HEK293 (cell line): ENCODE measurements around the gene CFAP157.

Experiments used
- CTCF ChIA-PET: fragments of 350-600 bp; formaldehyde crosslinking; extraction: SDS; loops from one replicate; lab custom pipeline; 2021; ENCODE audit warnings: antibody characterized with exemption; lab: Yijun Ruan, JAX
- POLR2A ChIA-PET: fragments of 300-600 bp; formaldehyde crosslinking; extraction: SDS; loops from one replicate; lab custom pipeline; 2020; ENCODE audit warnings: antibody characterized with exemption, inconsistent platforms; lab: Yijun Ruan, JAX
- H3K27ac ChIP-seq: fragments of 200-500 bp; sonication (Bioruptor generic); 2 replicates; pipeline ENCODE4 v1.5.1; 2014; ENCODE audit warnings: low read depth, low read length, control low read depth, inconsistent platforms; ENCODE audit errors: extremely low read depth
- H3K36me3 ChIP-seq, 2 experiments: fragments of 200-500 bp in 1 of 2; sonication (Bioruptor generic) in 1 of 2; 1 replicate in 1 of 2; 2 replicates in 1 of 2; pipeline ENCODE4 v1.5.1; 2014 to 2017; ENCODE audit warnings: inconsistent platforms in 2 of 2, low read length in 2 of 2; ENCODE audit not compliant: control insufficient read depth in 2 of 2, insufficient read depth in 1 of 2
- H3K4me1 ChIP-seq: fragments of 200-500 bp; sonication (Bioruptor generic); 2 replicates; pipeline ENCODE4 v1.5.1; 2014; ENCODE audit warnings: mild to moderate bottlenecking, low read length, inconsistent platforms; ENCODE audit not compliant: control insufficient read depth, insufficient read depth
- H3K4me3 ChIP-seq: 2 replicates; pipeline ENCODE4 v1.5.1; 2011; ENCODE audit warnings: low read depth, mild to moderate bottlenecking, control low read depth, low read length, moderate library complexity
- H3K9me3 ChIP-seq: fragments of 200-500 bp; sonication (Bioruptor generic); 2 replicates; pipeline ENCODE4 v1.5.1; 2014; ENCODE audit warnings: low read depth, low read length, inconsistent platforms; ENCODE audit not compliant: control insufficient read depth, insufficient read depth
- BCL11A ChIP-seq: fragments of 450-650 bp; formaldehyde crosslinking; IDR thresholded peaks from 2 replicates; pipeline ENCODE4 v1.5.1; 2016; ENCODE audit warnings: low read depth, missing biosample characterization, missing genetic modification characterization
- KLF1 ChIP-seq: fragments of 450-650 bp; formaldehyde crosslinking; IDR thresholded peaks from 2 replicates; pipeline ENCODE4 v1.5.1; 2016; ENCODE audit warnings: missing biosample characterization, missing genetic modification characterization
- MEIS1 ChIP-seq: sonication (generic); formaldehyde crosslinking; IDR thresholded peaks from 2 replicates; pipeline ENCODE4 v1.8.1; 2022; ENCODE audit warnings: missing genetic modification reagents, mild to moderate bottlenecking, borderline replicate concordance
- PBX3 ChIP-seq: sonication (generic); formaldehyde crosslinking; IDR thresholded peaks from 2 replicates; pipeline ENCODE4 v1.8.1; 2022; ENCODE audit warnings: mild to moderate bottlenecking, moderate library complexity, missing genetic modification reagents
- PRDM10 ChIP-seq: fragments of 450-650 bp; formaldehyde crosslinking; IDR thresholded peaks from 2 replicates; pipeline ENCODE4 v1.5.1; 2016; ENCODE audit warnings: missing biosample characterization, missing genetic modification characterization
- ZFHX2 ChIP-seq: fragments of 450-650 bp; formaldehyde crosslinking; conservative IDR thresholded peaks from 2 replicates; pipeline ENCODE4 v1.5.1; 2016; ENCODE audit warnings: missing biosample characterization, missing genetic modification characterization
- ZNF501 ChIP-seq: fragments of 450-650 bp; formaldehyde crosslinking; IDR thresholded peaks from 2 replicates; pipeline ENCODE4 v1.5.1; 2016; ENCODE audit warnings: missing biosample characterization, missing genetic modification characterization
- ZNF514 ChIP-seq: fragments of 450-650 bp; formaldehyde crosslinking; IDR thresholded peaks from 2 replicates; pipeline ENCODE4 v1.5.1; 2016; ENCODE audit warnings: missing biosample characterization, missing genetic modification characterization
- ZNF600 ChIP-seq: fragments of 450-650 bp; formaldehyde crosslinking; IDR thresholded peaks from 2 replicates; pipeline ENCODE4 v1.5.1; 2016; ENCODE audit warnings: missing biosample characterization, missing genetic modification characterization
- ZNF610 ChIP-seq: fragments of 450-650 bp; formaldehyde crosslinking; IDR thresholded peaks from 2 replicates; pipeline ENCODE4 v1.5.1; 2016; ENCODE audit warnings: missing biosample characterization, missing genetic modification characterization, borderline replicate concordance
- ZNF777 ChIP-seq: fragments of 450-650 bp; formaldehyde crosslinking; IDR thresholded peaks from 2 replicates; pipeline ENCODE4 v1.5.1; 2017; ENCODE audit warnings: missing biosample characterization, missing genetic modification characterization, borderline replicate concordance
- TF ChIP-seq, protein P1 (sequence below): fragments of 450-650 bp; formaldehyde crosslinking; IDR thresholded peaks from 2 replicates; pipeline ENCODE4 v1.5.1; 2017; ENCODE audit warnings: missing biosample characterization, missing genetic modification characterization
- TF ChIP-seq, protein P2 (sequence below): fragments of 450-650 bp; IDR thresholded peaks from 2 replicates; pipeline ENCODE4 v1.5.1; 2018; ENCODE audit warnings: missing biosample characterization, mild to moderate bottlenecking, missing genetic modification characterization
- TF ChIP-seq, protein P3 (sequence below): fragments of 450-650 bp; formaldehyde crosslinking; IDR thresholded peaks from 2 replicates; pipeline ENCODE4 v1.5.1; 2016; ENCODE audit warnings: missing biosample characterization, missing genetic modification characterization
- TF ChIP-seq, protein P4 (sequence below): fragments of 450-650 bp; formaldehyde crosslinking; IDR thresholded peaks from 2 replicates; pipeline ENCODE4 v1.5.1; 2016; ENCODE audit warnings: missing biosample characterization, missing genetic modification characterization
- TF ChIP-seq, protein P5 (sequence below): fragments of 450-650 bp; formaldehyde crosslinking; IDR thresholded peaks from 2 replicates; pipeline ENCODE4 v1.5.1; 2017; ENCODE audit warnings: missing biosample characterization, missing genetic modification characterization
- TF ChIP-seq, protein P6 (sequence below): fragments of 450-650 bp; formaldehyde crosslinking; IDR thresholded peaks from 2 replicates; pipeline ENCODE4 v1.5.1; 2017; ENCODE audit warnings: missing biosample characterization, missing genetic modification characterization
- TF ChIP-seq, protein P7 (sequence below): fragments of 450-650 bp; formaldehyde crosslinking; IDR thresholded peaks from 2 replicates; pipeline ENCODE4 v1.5.1; 2017; ENCODE audit warnings: missing biosample characterization, missing genetic modification characterization

CFAP157 gene

DNA sequence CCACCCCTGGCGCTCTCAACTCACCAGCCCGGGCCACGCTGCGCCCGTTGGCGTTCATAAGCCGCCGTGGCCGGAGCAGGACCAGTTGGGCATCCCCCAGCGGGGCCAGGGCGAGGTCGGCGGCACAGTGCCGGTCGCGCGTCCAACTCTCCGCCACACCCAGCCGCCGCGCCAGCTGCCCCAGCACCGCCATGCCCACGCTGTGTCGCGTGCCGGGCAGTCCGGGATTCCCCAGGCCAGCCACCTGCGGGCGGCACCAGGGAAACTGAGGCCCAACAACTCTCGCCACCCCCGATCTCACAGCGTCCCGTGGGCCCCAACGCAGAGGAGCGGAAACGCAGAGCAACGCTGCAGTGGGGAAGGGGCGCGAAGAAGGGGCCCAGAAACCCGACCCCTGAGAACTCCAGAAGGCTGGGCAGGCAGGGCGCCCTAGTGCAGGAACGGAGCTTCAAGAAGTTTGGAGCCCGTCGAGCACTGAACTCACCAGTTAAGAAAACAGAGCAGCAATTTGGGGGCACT, 8.2 kb downstream of the CFAP157 start:
- peak overlapping the region; percentile 79 for H3K4me3 ChIP-seq
- no peaks in the 10 kb centered on the region for H3K9me3 ChIP-seq
- no peaks in the 10 kb centered on the region for H3K4me1 ChIP-seq
- no peak overlapping the region; the same call in 1 of the 2 replicates for H3K27ac ChIP-seq
- ChIA-PET CTCF (interaction anchor here (0.6 to 1.6 kb wide), 3 partner anchors 20 to 206 kb away, joined by 3 to 10 read pairs (median 4); partner anchors contain the start of gene TOR2A), POLR2A (interaction anchor here (1.3 to 2.7 kb wide), 4 partner anchors 9 to 108 kb away, joined by 3 to 9 read pairs (median 6); partner anchors contain the start of genes CFAP157 and TOR2A)
- H3K36me3 ChIP-seq: no peaks in the 10 kb centered on the region
- TF ChIP-seq MEIS1 (CRISPR knock-in tag) (no peak), ZNF610 (tag by site-specific recombination) (no peak), PRDM10 (no peak), PBX3 (CRISPR knock-in tag) (no peak), ZNF600 (tag by site-specific recombination) (0 out of 2 replicates have a peak, but pooled peaks have one; percentile 8), ZNF501 (tag by site-specific recombination) (no peak), ZFHX2 (tag by site-specific recombination) (peak; percentile 47), KLF1 (peak; percentile 51; the same call in 1 of the 2 replicates), BCL11A (tag by site-specific recombination) (0 out of 2 replicates have a peak, but pooled peaks have one; percentile 12), ZNF777 (tag by site-specific recombination) (peak; percentile 57; the same call in 1 of the 2 replicates), ZNF514 (tag by site-specific recombination) (no peak)
- TF ChIP-seq, protein P1, sequence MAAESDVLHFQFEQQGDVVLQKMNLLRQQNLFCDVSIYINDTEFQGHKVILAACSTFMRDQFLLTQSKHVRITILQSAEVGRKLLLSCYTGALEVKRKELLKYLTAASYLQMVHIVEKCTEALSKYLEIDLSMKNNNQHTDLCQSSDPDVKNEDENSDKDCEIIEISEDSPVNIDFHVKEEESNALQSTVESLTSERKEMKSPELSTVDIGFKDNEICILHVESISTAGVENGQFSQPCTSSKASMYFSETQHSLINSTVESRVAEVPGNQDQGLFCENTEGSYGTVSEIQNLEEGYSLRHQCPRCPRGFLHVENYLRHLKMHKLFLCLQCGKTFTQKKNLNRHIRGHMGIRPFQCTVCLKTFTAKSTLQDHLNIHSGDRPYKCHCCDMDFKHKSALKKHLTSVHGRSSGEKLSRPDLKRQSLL (tag by site-specific recombination): no peak
- TF ChIP-seq, protein P2, sequence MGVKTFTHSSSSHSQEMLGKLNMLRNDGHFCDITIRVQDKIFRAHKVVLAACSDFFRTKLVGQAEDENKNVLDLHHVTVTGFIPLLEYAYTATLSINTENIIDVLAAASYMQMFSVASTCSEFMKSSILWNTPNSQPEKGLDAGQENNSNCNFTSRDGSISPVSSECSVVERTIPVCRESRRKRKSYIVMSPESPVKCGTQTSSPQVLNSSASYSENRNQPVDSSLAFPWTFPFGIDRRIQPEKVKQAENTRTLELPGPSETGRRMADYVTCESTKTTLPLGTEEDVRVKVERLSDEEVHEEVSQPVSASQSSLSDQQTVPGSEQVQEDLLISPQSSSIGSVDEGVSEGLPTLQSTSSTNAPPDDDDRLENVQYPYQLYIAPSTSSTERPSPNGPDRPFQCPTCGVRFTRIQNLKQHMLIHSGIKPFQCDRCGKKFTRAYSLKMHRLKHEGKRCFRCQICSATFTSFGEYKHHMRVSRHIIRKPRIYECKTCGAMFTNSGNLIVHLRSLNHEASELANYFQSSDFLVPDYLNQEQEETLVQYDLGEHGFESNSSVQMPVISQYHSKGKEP: no peak
- TF ChIP-seq, protein P3, sequence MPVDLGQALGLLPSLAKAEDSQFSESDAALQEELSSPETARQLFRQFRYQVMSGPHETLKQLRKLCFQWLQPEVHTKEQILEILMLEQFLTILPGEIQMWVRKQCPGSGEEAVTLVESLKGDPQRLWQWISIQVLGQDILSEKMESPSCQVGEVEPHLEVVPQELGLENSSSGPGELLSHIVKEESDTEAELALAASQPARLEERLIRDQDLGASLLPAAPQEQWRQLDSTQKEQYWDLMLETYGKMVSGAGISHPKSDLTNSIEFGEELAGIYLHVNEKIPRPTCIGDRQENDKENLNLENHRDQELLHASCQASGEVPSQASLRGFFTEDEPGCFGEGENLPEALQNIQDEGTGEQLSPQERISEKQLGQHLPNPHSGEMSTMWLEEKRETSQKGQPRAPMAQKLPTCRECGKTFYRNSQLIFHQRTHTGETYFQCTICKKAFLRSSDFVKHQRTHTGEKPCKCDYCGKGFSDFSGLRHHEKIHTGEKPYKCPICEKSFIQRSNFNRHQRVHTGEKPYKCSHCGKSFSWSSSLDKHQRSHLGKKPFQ (tag by site-specific recombination): no peak
- TF ChIP-seq, protein P4, sequence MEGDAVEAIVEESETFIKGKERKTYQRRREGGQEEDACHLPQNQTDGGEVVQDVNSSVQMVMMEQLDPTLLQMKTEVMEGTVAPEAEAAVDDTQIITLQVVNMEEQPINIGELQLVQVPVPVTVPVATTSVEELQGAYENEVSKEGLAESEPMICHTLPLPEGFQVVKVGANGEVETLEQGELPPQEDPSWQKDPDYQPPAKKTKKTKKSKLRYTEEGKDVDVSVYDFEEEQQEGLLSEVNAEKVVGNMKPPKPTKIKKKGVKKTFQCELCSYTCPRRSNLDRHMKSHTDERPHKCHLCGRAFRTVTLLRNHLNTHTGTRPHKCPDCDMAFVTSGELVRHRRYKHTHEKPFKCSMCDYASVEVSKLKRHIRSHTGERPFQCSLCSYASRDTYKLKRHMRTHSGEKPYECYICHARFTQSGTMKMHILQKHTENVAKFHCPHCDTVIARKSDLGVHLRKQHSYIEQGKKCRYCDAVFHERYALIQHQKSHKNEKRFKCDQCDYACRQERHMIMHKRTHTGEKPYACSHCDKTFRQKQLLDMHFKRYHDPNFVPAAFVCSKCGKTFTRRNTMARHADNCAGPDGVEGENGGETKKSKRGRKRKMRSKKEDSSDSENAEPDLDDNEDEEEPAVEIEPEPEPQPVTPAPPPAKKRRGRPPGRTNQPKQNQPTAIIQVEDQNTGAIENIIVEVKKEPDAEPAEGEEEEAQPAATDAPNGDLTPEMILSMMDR (tag by site-specific recombination): no peak
- TF ChIP-seq, protein P5, sequence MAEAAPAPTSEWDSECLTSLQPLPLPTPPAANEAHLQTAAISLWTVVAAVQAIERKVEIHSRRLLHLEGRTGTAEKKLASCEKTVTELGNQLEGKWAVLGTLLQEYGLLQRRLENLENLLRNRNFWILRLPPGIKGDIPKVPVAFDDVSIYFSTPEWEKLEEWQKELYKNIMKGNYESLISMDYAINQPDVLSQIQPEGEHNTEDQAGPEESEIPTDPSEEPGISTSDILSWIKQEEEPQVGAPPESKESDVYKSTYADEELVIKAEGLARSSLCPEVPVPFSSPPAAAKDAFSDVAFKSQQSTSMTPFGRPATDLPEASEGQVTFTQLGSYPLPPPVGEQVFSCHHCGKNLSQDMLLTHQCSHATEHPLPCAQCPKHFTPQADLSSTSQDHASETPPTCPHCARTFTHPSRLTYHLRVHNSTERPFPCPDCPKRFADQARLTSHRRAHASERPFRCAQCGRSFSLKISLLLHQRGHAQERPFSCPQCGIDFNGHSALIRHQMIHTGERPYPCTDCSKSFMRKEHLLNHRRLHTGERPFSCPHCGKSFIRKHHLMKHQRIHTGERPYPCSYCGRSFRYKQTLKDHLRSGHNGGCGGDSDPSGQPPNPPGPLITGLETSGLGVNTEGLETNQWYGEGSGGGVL (tag by site-specific recombination): peak; percentile 5; the same call in 1 of the 2 replicates
- TF ChIP-seq, protein P6, sequence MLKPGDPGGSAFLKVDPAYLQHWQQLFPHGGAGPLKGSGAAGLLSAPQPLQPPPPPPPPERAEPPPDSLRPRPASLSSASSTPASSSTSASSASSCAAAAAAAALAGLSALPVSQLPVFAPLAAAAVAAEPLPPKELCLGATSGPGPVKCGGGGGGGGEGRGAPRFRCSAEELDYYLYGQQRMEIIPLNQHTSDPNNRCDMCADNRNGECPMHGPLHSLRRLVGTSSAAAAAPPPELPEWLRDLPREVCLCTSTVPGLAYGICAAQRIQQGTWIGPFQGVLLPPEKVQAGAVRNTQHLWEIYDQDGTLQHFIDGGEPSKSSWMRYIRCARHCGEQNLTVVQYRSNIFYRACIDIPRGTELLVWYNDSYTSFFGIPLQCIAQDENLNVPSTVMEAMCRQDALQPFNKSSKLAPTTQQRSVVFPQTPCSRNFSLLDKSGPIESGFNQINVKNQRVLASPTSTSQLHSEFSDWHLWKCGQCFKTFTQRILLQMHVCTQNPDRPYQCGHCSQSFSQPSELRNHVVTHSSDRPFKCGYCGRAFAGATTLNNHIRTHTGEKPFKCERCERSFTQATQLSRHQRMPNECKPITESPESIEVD (tag by site-specific recombination): no peak
- TF ChIP-seq, protein P7, sequence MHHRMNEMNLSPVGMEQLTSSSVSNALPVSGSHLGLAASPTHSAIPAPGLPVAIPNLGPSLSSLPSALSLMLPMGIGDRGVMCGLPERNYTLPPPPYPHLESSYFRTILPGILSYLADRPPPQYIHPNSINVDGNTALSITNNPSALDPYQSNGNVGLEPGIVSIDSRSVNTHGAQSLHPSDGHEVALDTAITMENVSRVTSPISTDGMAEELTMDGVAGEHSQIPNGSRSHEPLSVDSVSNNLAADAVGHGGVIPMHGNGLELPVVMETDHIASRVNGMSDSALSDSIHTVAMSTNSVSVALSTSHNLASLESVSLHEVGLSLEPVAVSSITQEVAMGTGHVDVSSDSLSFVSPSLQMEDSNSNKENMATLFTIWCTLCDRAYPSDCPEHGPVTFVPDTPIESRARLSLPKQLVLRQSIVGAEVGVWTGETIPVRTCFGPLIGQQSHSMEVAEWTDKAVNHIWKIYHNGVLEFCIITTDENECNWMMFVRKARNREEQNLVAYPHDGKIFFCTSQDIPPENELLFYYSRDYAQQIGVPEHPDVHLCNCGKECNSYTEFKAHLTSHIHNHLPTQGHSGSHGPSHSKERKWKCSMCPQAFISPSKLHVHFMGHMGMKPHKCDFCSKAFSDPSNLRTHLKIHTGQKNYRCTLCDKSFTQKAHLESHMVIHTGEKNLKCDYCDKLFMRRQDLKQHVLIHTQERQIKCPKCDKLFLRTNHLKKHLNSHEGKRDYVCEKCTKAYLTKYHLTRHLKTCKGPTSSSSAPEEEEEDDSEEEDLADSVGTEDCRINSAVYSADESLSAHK (tag by site-specific recombination): no peak
